Stimulated activated naive CD8-positive, alpha-beta T cell treated with anti-CD3 and anti-CD28 coated beads, Interleukin-15, amount 100 ng/mL, for 72 hours (primary cell): ENCODE results near the gene CAPSL.
"Not testable (repeated sequence)": the region's sequence is repeated elsewhere in the genome, so short reads cannot be mapped to it uniquely, and the experiment has no call there.

Experiments used
- ATAC-seq: fragments of 150-1000 bp; cut with Tn5 transposase; 2 replicates; pipeline ENCODE4 v1.10.0; 2021; ENCODE audit warnings: mild to moderate bottlenecking, moderate library complexity
- DNase-seq, 2 donors: peaks; one replicate each; pipeline ENCODE4 v3.0.0; 2021 to 2022
- H3K27ac Mint-ChIP-seq, 2 donors: one replicate each; pipeline ENCODE4 v1.8.0; 2022; ENCODE audit warnings: mild to moderate bottlenecking in 2 of 2, mixed read lengths in 2 of 2, moderate library complexity in 2 of 2
- H3K27me3 Mint-ChIP-seq: one replicate; pipeline ENCODE4 v1.8.0; 2022; ENCODE audit warnings: mixed read lengths
- H3K4me1 Mint-ChIP-seq: one replicate; pipeline ENCODE4 v1.8.0; 2022; ENCODE audit warnings: mild to moderate bottlenecking, mixed read lengths
- H3K4me3 Mint-ChIP-seq, 2 donors: one replicate each; pipeline ENCODE4 v1.8.0; 2022; ENCODE audit warnings: mild to moderate bottlenecking in 2 of 2, mixed read lengths in 2 of 2, moderate library complexity in 1 of 2
- H3K9me3 Mint-ChIP-seq, 2 donors: one replicate each; pipeline ENCODE4 v1.8.0; 2022; ENCODE audit warnings: mixed read lengths in 2 of 2

CAPSL gene

GRCh38 chr5:35892799-35893198 is 45.6 kb downstream of the CAPSL start:
- not testable (repeated sequence) for H3K4me3 Mint-ChIP-seq, ATAC-seq, H3K27ac Mint-ChIP-seq, H3K9me3 Mint-ChIP-seq, H3K27me3 Mint-ChIP-seq, DNase-seq, H3K4me1 Mint-ChIP-seq

- H3K4me3 Mint-ChIP-seq: no peak overlapping the region
- no peak for ATAC-seq
- no peak for DNase-seq
These were observed 48.1 kb downstream of the CAPSL start for GRCh38 chr5:35890021-35891020.

GRCh38 chr5:35887321-35888100 is 50.9 kb downstream of the CAPSL start:
- H3K27me3 Mint-ChIP-seq: no peaks in the 10 kb centered on the region
- peaks cover 21% of the 10 kb centered on the region for H3K4me1 Mint-ChIP-seq
- ATAC-seq (no peak), DNase-seq (no peak)
- no peaks in the 10 kb centered on the region for H3K9me3 Mint-ChIP-seq
- H3K4me3 Mint-ChIP-seq: no peak overlapping the region
- no peak overlapping the region for H3K27ac Mint-ChIP-seq

More at GRCh38 chr5:35890021-35891020, 48.1 kb downstream of the CAPSL start:
- Mint-ChIP-seq H3K9me3 (no peaks in the 10 kb centered on the region), H3K27ac (peak overlapping the region in 1 of 2 donors; percentile 15), H3K27me3 (no peaks in the 10 kb centered on the region), H3K4me1 (no peaks in the 10 kb centered on the region)

- Mint-ChIP-seq H3K4me3 (no peak overlapping the region), H3K27ac (no peak overlapping the region), H3K4me1 (peaks cover 32% of the 10 kb centered on the region), H3K27me3 (no peaks in the 10 kb centered on the region), H3K9me3 (no peaks in the 10 kb centered on the region)
- DNase-seq: no peak
- no peak for ATAC-seq
These were observed 52.0 kb downstream of the CAPSL start for GRCh38 chr5:35886381-35886780.

- DNase-seq (no peak), ATAC-seq (no peak)
- Mint-ChIP-seq H3K27ac (no peak overlapping the region), H3K4me1 (peaks cover 46% of the 10 kb centered on the region), H3K4me3 (no peak overlapping the region), H3K9me3 (no peaks in the 10 kb centered on the region), H3K27me3 (no peaks in the 10 kb centered on the region)
These were observed 53.6 kb downstream of the CAPSL start for GRCh38 chr5:35884773-35885172.

- no peaks in the 10 kb centered on the region for H3K9me3 Mint-ChIP-seq
- H3K4me3 Mint-ChIP-seq: peak overlapping the region; percentile 70 to 71
- ATAC-seq: peak; percentile 92
- peaks cover 51% of the 10 kb centered on the region for H3K4me1 Mint-ChIP-seq
- no peaks in the 10 kb centered on the region for H3K27me3 Mint-ChIP-seq
- peak overlapping the region; percentile 31 to 83 for H3K27ac Mint-ChIP-seq
- DNase-seq: no peak
These were observed 54.1 kb downstream of the CAPSL start for GRCh38 chr5:35884191-35884769.

- DNase-seq (no peak), ATAC-seq (no peak)
- Mint-ChIP-seq H3K4me3 (no peak overlapping the region), H3K4me1 (peaks cover 75% of the 10 kb centered on the region), H3K27ac (peak overlapping the region in 1 of 2 donors; percentile 30), H3K9me3 (no peaks in the 10 kb centered on the region), H3K27me3 (no peaks in the 10 kb centered on the region)
These were observed 56.7 kb downstream of the CAPSL start for GRCh38 chr5:35881758-35882157.

GRCh38 chr5:35880156-35880555 is 58.3 kb downstream of the CAPSL start:
- no peak for DNase-seq
- H3K27ac Mint-ChIP-seq: peak overlapping the region in 1 of 2 donors; percentile 63
- H3K9me3 Mint-ChIP-seq: peaks cover 0 to 4% of the 10 kb centered on the region in 2 donors
- H3K4me3 Mint-ChIP-seq: no peak overlapping the region
- ATAC-seq: no peak
- H3K4me1 Mint-ChIP-seq: peaks cover 91% of the 10 kb centered on the region
- no peaks in the 10 kb centered on the region for H3K27me3 Mint-ChIP-seq

GRCh38 chr5:35879649-35880048 is 58.8 kb downstream of the CAPSL start:
- ATAC-seq (no peak), DNase-seq (no peak)
- Mint-ChIP-seq H3K4me3 (no peak overlapping the region), H3K9me3 (peaks cover 0 to 4% of the 10 kb centered on the region in 2 donors), H3K27me3 (no peaks in the 10 kb centered on the region), H3K27ac (no peak overlapping the region), H3K4me1 (peaks cover 96% of the 10 kb centered on the region)

- ATAC-seq (no peak), DNase-seq (no peak)
- Mint-ChIP-seq H3K9me3 (peaks cover 0 to 4% of the 10 kb centered on the region in 2 donors), H3K27me3 (no peaks in the 10 kb centered on the region), H3K27ac (no peak overlapping the region), H3K4me1 (peaks cover 97% of the 10 kb centered on the region), H3K4me3 (no peak overlapping the region)
These were observed 59.3 kb downstream of the CAPSL start for GRCh38 chr5:35879096-35879495.

GRCh38 chr5:35878079-35878478 is 60.3 kb downstream of the CAPSL start:
- Mint-ChIP-seq H3K4me1 (peaks cover 97% of the 10 kb centered on the region), H3K27ac (peak overlapping the region; percentile 0 to 16), H3K4me3 (no peak overlapping the region)

GRCh38 chr5:35877655-35878054 is 60.8 kb downstream of the CAPSL start:
- no peak for DNase-seq
- Mint-ChIP-seq H3K4me1 (peaks cover 97% of the 10 kb centered on the region), H3K27me3 (no peaks in the 10 kb centered on the region), H3K27ac (peak overlapping the region; percentile 0 to 16), H3K9me3 (peaks cover 0 to 4% of the 10 kb centered on the region in 2 donors), H3K4me3 (peak overlapping the region in 1 of 2 donors; percentile 3)
- peak; percentile 58 for ATAC-seq

More at GRCh38 chr5:35878079-35878478, 60.3 kb downstream of the CAPSL start:
- peaks cover 0 to 4% of the 10 kb centered on the region in 2 donors for H3K9me3 Mint-ChIP-seq
- no peaks in the 10 kb centered on the region for H3K27me3 Mint-ChIP-seq
- ATAC-seq: no peak
- DNase-seq: no peak

- peak; percentile 52 for ATAC-seq
- Mint-ChIP-seq H3K4me1 (peaks cover 94% of the 10 kb centered on the region), H3K27me3 (no peaks in the 10 kb centered on the region), H3K9me3 (peaks cover under 1 to 4% of the 10 kb centered on the region in 2 donors), H3K4me3 (peak overlapping the region in 1 of 2 donors; percentile 17), H3K27ac (peak overlapping the region in 1 of 2 donors; percentile 87)
- no peak for DNase-seq
These were observed 61.5 kb downstream of the CAPSL start for GRCh38 chr5:35876922-35877321.

GRCh38 chr5:35876454-35876853 is 62.0 kb downstream of the CAPSL start:
- peak overlapping the region; percentile 19 to 58 for H3K4me3 Mint-ChIP-seq
- H3K27me3 Mint-ChIP-seq: no peaks in the 10 kb centered on the region
- ATAC-seq (peak; percentile 59), DNase-seq (no peak)
- peaks cover 4 to 5% of the 10 kb centered on the region in 2 donors for H3K9me3 Mint-ChIP-seq
- peak overlapping the region; percentile 85 to 98 for H3K27ac Mint-ChIP-seq
- H3K4me1 Mint-ChIP-seq: peaks cover 94% of the 10 kb centered on the region

- Mint-ChIP-seq H3K27ac (no peak overlapping the region), H3K4me1 (peaks cover 93% of the 10 kb centered on the region)
These were observed 67.8 kb downstream of the CAPSL start for GRCh38 chr5:35870605-35871004.

More at GRCh38 chr5:35870605-35871004, 67.8 kb downstream of the CAPSL start:
- ATAC-seq: no peak
- Mint-ChIP-seq H3K4me3 (no peak overlapping the region), H3K27me3 (no peaks in the 10 kb centered on the region), H3K9me3 (peaks cover 2 to 14% of the 10 kb centered on the region in 2 donors)
- no peak for DNase-seq
